Activated CD8-positive, alpha-beta memory T cell treated with anti-CD3 and anti-CD28 coated beads for 36 hours (primary cell): ENCODE measurements around the gene MCM3. TPM values are rescaled to one million over a fixed set of nuclear protein-coding genes. Genes with fewer than 3 reads are reported as not detected.

Experiments
- CTCF ChIA-PET: fragments of 350-600 bp; sonication (Branson Sonifier 250); formaldehyde crosslinking; loops from one replicate; lab custom pipeline; 2021; ENCODE audit warnings: antibody characterized with exemption; lab: Charles Lee
- POLR2A ChIA-PET: fragments of 350-600 bp; sonication (Branson Sonifier 250); formaldehyde crosslinking; loops from one replicate; lab custom pipeline; 2021; ENCODE audit warnings: antibody characterized with exemption; lab: Charles Lee
- total RNA-seq, 2 experiments: library from RNA; stranded (reverse); gene quantifications; one replicate each; pipeline ENCODE4 v1.2.3, GENCODE V29; 2021

The MCM3 gene
- total RNA-seq, 2 experiments from 2014 or later, result 297 to 301 TPM

DNA sequence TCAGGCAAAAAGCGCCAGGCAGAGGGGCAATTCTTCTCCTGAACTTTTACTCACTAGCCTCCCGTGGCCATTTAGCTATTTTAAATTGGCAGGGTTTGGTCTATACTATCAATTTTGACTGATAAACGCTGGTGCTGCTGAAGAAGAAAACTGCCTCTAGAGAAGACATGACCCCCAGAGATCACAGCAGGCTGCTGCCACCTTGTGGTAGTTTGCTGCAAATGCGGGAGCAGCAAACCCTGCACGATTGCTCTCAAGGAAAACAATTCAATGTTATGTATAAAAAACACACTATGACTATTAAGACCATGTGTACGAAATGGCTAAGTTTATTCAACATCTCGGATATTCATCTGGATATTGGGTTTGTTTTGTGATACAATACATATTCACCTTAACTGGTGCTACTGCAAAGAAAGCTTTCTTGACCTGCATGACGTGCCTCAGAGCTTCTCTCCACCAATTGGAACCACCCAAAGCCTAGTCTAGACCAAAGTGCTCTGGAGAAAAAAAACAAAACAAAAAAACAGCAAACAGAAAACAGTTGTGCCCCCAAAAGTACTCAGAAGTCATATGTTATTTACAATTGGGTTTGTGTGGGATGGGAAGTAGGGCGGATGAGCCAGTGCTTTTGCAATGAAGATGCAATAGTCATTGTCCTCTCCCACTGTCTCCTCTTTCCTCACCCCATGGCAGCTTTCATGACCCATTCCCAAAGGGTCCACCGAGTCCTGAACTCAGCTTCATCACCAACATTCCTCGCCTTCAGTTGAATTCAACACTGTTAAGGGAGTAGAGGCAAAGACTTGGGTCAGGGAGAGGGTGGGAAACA, 20.6 kb downstream of the MCM3 start:
- ChIA-PET POLR2A (interaction anchor here (0.7 to 1.1 kb wide), 2 partner anchors 8 to 54 kb away, joined by 3 to 7 read pairs; no protein-coding TSS in a partner anchor), CTCF (interaction anchor here (0.6 to 2.9 kb wide), 18 partner anchors 11 to 128 kb away, joined by 3 to 17 read pairs (median 4); no protein-coding TSS in a partner anchor)

DNA sequence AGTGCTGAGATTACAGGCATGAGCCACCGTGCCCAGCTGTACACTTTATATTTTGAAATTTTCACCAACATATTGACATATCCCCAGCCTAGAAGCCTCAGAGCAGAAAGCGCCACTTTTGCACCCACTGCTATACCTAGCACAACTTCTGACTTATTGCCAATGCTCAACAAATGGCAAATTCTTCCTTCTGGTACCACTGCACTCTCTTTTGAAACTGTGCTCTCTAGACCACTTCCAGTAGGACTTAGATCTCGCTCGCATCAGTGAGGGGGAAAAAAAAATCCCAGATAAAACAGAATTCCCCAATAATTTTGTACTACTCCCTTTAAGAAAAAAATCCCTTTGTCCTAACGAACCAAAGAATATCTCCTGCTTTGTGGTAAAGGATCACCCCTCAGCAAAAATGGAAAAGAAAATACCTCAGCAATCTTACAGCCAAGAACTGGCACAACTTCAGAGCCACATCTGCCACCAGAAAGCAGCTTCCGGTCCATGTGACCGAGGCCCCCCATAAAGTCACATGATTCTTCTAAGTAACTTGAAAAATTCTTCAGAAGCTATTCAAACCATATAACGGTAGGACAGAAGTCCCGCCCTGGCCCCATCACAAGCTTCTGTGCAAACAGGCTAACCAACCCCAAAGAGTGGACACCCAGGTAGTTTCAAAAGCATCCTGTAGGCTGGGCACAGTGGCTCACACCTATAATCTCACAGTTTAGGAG, 21.8 kb downstream of the MCM3 start:
- POLR2A ChIA-PET, result interaction anchor here (1.1 kb wide), 1 partner anchor 9 kb away, joined by 3 read pairs; no protein-coding TSS in a partner anchor
- CTCF ChIA-PET, result interaction anchor here (0.6 to 2.9 kb wide), 13 partner anchors 10 to 199 kb away, joined by 3 to 17 read pairs (median 3); no protein-coding TSS in a partner anchor

DNA sequence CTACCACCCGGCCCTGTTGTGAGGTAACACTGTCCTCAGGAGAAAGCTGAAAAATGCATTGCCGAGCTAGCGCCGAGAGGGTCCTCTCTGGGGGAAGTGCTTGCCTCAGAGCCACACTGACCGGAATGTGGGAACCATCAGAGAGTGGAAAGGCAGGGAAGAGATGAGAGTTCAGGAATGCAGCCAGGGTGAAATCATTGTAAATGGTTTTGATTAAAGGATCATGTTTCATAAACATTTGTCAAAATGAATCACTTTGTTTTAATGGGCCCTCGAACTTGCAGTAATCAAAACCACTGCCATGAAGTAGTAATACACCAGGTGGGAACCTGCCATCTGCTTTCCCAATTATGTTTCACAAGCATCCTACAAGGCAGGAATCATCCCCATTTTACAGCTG, 23.3 kb downstream of the MCM3 start:
- ChIA-PET POLR2A (interaction anchor here (0.6 to 1.6 kb wide), 2 partner anchors 23 to 112 kb away, joined by 3 to 6 read pairs; no protein-coding TSS in a partner anchor), CTCF (interaction anchor here (0.6 to 1.4 kb wide), 2 partner anchors 73 to 98 kb away, joined by 3 to 6 read pairs; no protein-coding TSS in a partner anchor)

DNA sequence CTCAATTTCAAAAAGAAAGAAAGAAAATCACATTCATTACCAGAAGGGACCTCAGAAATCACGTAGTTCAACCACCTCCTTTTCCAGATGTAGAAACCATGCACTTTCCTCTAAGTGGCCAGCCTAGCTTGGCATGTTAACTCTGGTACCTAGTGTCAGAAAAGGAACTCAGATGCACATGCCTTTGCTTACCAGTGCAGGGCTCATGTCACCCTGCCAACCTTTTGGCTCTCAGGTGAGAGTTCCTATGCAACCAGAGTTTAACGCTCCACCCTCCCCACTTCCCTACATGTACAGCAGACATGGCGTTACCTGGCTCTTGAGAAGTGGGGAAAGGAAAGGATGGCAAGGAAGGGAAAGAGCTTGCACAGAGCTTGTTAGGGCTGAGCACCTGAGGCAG, 23.9 kb downstream of the MCM3 start:
- POLR2A ChIA-PET, result interaction anchor here (0.7 to 1.6 kb wide), 2 partner anchors 10 to 23 kb away, joined by 3 to 6 read pairs; no protein-coding TSS in a partner anchor
- CTCF ChIA-PET, result interaction anchor here (0.6 to 3.0 kb wide), 4 partner anchors 29 to 97 kb away, joined by 3 to 10 read pairs (median 3); no protein-coding TSS in a partner anchor

DNA sequence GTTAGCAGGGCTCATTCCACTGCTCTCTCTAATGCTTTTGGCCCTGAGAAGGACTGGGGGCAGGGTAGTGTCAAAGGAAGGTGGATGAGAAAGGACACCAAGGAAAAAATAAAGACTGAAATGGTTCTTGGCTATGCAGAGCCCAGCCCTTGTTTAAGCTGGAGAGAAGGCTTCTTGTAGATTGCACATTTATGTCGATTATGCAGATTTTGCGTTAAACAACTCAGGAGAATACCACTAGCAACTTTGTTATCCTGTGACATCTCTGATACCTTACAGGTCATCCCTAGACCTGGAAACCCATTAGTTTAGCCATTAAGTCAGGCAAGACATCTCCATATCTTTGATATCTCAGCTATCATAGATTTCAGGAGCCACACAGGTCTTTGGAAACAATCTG, 29.1 kb downstream of the MCM3 start:
- ChIA-PET POLR2A (interaction anchor here (0.5 kb wide), 1 partner anchor 1465 kb away, joined by 3 read pairs; no protein-coding TSS in a partner anchor), CTCF (interaction anchor here (1.2 to 1.6 kb wide), 3 partner anchors 21 to 92 kb away, joined by 3 to 4 read pairs (median 3); no protein-coding TSS in a partner anchor)

DNA sequence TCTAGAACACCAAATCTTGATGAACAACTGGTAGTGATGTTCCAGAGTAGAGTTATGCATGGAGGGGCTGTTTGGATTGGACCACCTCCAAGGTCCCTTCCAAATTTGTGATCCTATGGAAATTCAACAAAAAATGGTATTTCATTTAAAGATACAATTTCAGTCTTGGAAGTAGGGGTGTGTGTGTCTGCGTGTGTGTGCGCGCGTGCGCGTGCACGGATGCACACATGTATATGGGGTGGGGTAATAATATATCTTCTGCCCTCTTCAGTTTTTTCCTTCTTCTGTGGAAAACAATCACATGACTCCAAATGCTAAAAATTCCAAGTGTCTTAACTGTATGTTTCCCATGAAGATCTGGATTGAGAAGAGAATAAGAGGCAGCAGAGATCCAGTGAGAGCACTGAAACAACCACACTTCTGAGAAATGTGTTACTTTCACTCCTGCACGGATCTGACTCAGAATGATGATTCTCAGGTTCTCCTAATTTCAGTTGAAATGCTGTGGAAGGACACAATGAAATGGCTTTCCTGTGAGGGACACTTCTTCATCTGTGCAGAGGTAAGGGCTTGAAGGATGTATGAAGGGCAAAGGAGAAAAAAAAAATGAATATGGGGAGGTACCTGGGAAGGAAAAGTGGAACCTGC, 29.7 kb downstream of the MCM3 start:
- ChIA-PET POLR2A (interaction anchor here (0.5 kb wide), 1 partner anchor 1465 kb away, joined by 3 read pairs; no protein-coding TSS in a partner anchor), CTCF (interaction anchor here (1.2 to 1.6 kb wide), 3 partner anchors 21 to 91 kb away, joined by 3 to 4 read pairs (median 3); no protein-coding TSS in a partner anchor)

DNA sequence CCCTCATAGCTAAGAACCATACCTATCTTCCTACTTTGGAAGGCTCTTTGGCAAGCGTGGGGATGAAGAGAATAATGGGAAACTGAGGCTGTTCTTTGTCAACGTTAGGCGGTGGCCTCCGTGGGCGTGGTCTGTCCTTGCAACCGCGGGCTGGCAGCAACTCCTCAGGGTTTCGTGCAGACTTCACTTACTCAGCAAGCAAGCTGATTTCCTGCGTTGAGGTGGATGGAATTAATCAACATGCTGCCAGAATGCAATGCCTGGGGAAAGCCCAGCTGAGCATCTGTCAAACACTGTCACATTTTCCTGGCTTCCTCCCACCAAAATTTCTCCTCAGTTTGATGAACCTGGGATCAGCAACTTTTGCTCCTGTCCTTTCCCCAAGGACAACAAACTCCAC, 31.0 kb downstream of the MCM3 start:
- ChIA-PET CTCF (interaction anchor here (0.9 to 1.2 kb wide), 3 partner anchors 10 to 90 kb away, joined by 3 to 5 read pairs (median 4); no protein-coding TSS in a partner anchor), POLR2A (interaction anchor here (0.6 kb wide), 2 partner anchors 17 to 169 kb away, joined by 4 to 7 read pairs; no protein-coding TSS in a partner anchor)

DNA sequence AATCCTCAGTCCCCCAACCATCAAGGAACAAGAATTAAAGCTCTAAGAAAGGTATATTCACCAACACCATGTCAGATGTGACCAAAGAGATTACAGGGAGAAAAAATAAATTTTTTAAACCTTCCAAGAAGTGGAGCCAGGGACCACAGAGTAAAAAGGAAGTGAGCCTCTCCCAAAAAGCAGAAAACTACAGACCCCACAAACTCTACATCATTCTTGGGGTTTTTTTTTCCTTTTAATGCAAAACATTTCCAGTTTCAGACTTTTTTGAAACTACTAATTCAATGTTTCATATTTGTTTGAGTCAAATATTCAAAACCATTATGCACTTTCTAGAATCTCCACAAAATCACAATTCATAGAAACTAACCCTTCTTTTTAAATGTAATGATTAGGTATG, 33.4 kb downstream of the MCM3 start:
- ChIA-PET CTCF (interaction anchor here (0.6 to 1.3 kb wide), 3 partner anchors 10 to 88 kb away, joined by 3 to 4 read pairs (median 3); no protein-coding TSS in a partner anchor), POLR2A (no interaction called here)

DNA sequence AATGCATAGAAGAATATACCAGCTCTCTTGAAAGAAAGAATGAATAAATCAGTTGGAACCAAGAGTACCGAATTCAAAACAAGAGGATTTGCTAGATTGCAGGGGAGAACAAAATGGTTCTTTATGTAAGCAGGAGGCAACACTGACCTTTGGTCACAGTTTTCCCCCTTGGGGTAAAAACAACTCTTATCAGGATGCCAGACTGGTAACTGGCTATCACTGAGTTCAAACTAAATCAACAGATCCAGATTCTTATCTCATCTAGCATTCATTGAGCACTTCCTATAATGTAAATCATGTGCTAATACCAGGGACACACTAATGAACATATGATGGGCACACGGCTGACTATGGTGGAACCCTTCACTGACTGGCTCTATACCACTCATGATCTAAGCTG, 35.5 kb downstream of the MCM3 start:
- CTCF ChIA-PET, result no interaction called here
- POLR2A ChIA-PET, result no interaction called here

DNA sequence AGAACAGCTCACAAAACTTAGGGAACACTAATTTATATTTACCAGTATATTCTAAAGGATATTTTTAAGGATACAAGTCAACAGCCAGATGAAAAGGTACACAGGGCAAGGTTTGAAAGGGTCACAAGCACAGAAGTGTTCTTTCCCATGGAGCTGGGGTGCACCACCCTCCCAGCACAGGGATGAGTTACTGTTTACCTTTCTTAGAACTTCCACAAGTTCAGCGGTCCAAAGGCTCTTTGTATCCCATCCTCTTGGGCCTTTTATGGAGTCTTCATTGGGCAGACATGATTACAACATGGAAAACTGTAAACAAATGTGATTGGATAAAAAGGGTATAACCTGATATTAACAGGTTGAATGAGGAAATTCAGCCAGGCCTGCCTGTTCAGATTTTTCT, 39.1 kb downstream of the MCM3 start:
- ChIA-PET POLR2A (no interaction called here), CTCF (no interaction called here)

DNA sequence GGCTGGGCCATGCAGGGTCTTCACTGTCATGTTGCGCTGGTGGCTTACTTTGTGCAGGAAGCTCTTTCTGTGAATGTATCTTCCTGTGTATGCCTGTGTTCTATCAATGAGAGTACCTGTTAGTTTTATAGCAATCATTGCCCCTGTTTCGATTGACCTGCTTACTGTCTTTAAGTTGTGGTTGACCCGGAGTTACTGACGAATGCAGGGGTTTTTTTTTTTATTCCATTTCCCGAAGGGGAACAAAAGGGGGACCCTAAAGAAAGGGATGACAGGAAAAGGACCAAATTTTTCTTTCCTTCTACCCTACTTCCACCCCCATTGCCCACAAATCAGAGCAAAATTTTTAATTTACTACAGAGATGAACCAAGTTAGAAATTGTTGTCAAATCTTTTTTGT, 40.1 kb downstream of the MCM3 start, which contains the start of gene IL17F:
Gene IL17F (minus strand): TSS at position 101 of the 400 bp plus-strand sequence. CDS start 71 bp downstream, at position 30.
- ChIA-PET CTCF (no interaction called here), POLR2A (no interaction called here)

DNA sequence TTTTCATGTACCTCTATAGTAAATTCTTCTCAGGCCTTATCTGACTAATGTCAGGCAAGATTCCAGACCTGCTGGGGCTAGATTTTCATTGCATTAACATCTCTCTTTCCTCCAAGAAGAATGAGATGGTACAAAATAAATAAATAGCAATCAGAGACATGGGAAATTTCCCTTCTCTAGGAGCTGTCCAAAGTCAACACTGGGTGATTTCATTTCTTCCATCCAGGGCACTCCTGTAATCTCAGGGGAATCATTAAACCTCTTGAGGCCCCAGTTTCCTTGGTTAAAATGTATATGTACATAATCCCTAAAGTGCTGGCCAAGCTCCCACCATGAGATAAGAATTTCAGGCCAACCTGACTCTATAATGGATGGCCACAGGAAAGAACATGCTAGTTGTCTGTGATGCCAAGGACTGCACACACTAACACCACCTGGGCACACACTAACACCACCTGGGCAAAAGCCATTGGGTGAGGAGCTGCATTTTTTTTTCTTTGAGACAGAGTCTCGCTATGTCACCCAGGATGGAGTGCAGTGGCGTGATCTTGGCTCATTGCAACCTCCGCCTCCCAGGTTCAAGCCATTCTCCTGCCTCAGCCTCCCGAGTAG, 41.2 kb downstream of the MCM3 start:
- CTCF ChIA-PET, result interaction anchor here (1.6 to 1.9 kb wide), 2 partner anchors 80 to 157 kb away, joined by 4 to 5 read pairs; no protein-coding TSS in a partner anchor
- POLR2A ChIA-PET, result interaction anchor here (0.6 kb wide), 1 partner anchor 829 kb away, joined by 4 read pairs; no protein-coding TSS in a partner anchor

DNA sequence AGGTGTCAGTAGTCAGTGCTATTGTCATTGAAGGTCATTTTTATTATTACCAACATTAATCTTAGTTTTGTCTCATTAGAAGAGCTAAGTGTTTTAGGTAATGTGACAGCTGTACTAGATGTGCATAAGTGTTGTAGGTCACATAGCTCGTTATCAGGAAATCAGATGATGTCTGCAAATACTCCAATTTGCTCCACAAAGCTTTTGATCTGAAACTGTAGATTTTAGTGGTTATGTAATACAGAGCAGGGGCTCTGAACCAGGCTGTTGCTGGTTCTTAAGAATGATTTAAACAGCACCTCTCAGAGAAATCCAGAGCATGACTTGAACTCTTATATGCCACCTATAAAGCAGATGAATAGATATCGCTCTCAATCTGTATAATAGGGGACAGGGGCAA, 42.7 kb downstream of the MCM3 start:
- CTCF ChIA-PET, result interaction anchor here (1.3 to 1.9 kb wide), 2 partner anchors 22 to 79 kb away, joined by 5 read pairs; no protein-coding TSS in a partner anchor
- POLR2A ChIA-PET, result no interaction called here

DNA sequence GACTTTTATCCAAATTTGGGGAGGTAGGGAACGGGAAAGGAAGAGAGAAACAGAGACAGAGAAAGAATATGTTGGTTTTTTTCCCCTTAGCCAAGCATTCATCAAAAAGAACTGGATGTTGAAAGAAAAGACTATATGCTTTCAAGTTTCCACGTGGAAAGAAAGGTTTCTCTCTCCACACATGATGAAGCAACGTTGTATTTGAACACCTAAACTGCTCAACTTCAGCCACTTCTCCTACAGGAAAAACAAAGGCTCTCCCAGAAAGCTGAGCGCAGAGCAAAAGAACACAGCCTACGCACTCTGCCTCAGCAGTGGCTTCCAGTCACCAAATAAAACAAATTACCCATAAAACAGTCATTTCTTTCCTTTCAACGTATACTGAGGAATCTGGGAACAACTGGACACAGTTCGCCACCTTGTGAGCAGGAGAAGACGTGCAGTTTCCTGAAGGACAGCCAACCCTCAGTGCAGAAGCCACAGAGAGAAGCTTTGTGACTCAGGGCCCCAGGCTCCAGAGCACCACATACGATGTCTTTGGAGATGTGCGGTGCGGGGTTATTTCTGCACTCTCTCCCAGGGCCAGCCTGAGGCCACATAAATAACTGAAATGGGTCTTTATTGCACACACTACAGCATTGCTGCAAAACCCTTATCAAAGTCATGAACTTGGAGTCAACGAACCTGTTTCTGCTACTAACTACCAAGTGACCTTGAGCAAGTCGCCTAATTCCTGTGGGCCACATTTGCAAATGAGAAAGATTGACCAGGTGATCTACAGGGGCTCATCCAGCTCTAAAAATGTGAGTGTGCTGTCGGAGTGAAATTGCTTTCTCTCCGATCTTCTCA, 50.3 kb downstream of the MCM3 start:
- CTCF ChIA-PET, result interaction anchor here (0.5 to 2.2 kb wide), 7 partner anchors 21 to 76 kb away, joined by 3 to 4 read pairs (median 4); no protein-coding TSS in a partner anchor
- POLR2A ChIA-PET, result no interaction called here

DNA sequence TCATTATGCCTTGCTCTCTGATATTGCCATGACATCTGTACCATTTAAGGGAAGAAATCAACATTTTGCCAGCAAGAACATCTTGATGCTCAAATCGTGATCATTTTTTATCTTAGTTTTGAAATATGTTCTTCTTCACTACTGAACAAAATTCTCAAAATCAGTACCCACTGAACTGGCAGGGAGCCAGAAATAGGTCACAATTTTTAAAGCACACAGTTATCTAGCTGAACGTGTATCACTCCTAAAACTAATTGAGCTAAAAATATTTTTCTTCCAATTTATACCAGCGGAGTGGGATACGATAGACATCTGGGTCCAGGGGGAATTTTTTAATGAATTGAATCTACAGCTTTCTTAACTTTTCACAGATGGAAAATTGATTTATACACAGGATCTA, 51.5 kb downstream of the MCM3 start:
- POLR2A ChIA-PET, result no interaction called here
- CTCF ChIA-PET, result interaction anchor here (1.4 to 2.2 kb wide), 3 partner anchors 23 to 73 kb away, joined by 3 to 4 read pairs (median 4); no protein-coding TSS in a partner anchor

DNA sequence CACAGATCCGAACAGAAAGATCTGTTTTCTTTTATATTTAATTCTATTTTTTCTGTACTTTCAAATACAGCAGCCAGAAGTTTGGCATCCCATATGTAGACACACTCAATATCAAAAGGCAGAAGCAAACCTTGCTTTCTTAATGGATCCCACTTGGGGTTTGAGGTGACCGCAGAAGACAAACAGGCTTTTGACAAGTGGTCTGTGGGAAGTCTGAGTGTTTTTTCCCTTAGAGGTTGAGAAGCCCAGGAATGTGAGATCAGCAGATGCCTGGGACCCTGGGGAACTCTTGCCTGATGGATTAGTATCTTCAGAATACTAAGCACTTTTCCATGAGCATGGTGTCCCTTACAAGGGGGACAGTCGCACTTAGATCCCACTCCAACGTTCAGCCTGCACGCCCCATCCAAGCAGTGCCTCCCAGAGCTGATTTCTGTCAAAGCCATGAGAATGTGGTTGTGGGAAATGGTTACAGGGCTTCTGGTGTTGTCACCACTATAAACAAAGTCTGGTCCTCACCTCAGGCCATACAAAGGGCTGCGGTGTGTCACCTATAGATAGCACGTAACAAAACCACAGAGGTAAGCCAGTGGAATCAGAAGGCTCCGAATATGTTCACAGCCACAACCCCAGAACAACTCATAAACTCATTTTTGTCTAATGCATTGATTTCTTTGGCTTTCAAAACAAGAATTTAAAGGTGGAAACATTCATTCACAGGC, 53.0 kb downstream of the MCM3 start:
- CTCF ChIA-PET, result interaction anchor here (0.5 kb wide), 1 partner anchor 29 kb away, joined by 3 read pairs; no protein-coding TSS in a partner anchor
- POLR2A ChIA-PET, result no interaction called here
